Activated T-cell treated with anti-CD3 and anti-CD28 coated beads, Interleukin-2, amount 50 U/mL, for 72 hours (primary cell): ENCODE measurements around the gene GTF3C1. TPM values are rescaled to one million over a fixed set of nuclear protein-coding genes. Genes with fewer than 3 reads are reported as not detected.

Experiments used
- ATAC-seq, 2 donors: fragments of 150-1000 bp; cut with Tn5 transposase; replicated peaks in 1 of 2; 2 replicates each; pipeline ENCODE4 v1.10.0; 2021; ENCODE audit warnings: moderate library complexity in 2 of 2, mild to moderate bottlenecking in 1 of 2
- DNase-seq, 2 donors: peaks; one replicate each; pipeline ENCODE4 v3.0.0; 2021 to 2022; ENCODE audit warnings: mixed read lengths in 1 of 2
- H3K27ac Mint-ChIP-seq: one replicate; pipeline ENCODE4 v1.8.0; 2022; ENCODE audit warnings: mild to moderate bottlenecking, moderate library complexity, mixed read lengths
- H3K27me3 Mint-ChIP-seq: one replicate; pipeline ENCODE4 v1.8.0; 2022; ENCODE audit warnings: low read depth, mixed read lengths
- H3K36me3 Mint-ChIP-seq, 2 donors: one replicate each; pipeline ENCODE4 v1.8.0; 2022; ENCODE audit warnings: mixed read lengths in 2 of 2, mild to moderate bottlenecking in 1 of 2; ENCODE audit not compliant: insufficient read depth in 2 of 2
- H3K4me1 Mint-ChIP-seq: one replicate; pipeline ENCODE4 v1.8.0; 2022; ENCODE audit warnings: low read depth, mixed read lengths
- H3K4me3 Mint-ChIP-seq, 2 donors: one replicate each; pipeline ENCODE4 v1.8.0; 2022; ENCODE audit warnings: mild to moderate bottlenecking in 2 of 2, mixed read lengths in 2 of 2, moderate library complexity in 2 of 2
- H3K9me3 Mint-ChIP-seq, 2 donors: one replicate each; pipeline ENCODE4 v1.8.0; 2022; ENCODE audit warnings: mixed read lengths in 2 of 2
- total RNA-seq, 2 donors: library from RNA; stranded (reverse); gene quantifications; one replicate each; pipeline ENCODE4 v1.2.3, GENCODE V29; 2022

GTF3C1 gene
- total RNA-seq, 2 donors from 2014 or later, result 49.6 to 61.1 TPM

DNA sequence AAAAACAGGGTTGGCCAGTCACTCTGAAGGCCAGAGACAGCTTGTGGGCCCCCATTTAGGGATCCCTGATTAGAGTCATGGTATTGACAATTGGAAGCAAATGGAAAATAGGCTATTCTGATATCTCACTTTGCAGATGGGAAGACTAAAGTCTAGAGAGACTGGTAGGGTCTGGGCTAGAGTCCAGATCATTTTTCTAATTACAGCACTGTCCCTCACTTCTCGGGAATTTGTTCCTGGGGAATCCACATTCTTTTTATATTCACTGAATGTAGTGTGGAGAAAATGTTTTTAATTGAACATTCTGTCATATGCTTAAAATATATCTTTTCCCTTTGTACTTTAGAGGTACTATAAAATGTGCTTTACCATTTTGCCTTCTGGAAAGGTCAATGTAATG, 1.3 kb upstream of the GTF3C1 start:
- Mint-ChIP-seq H3K27me3 (no peaks in the 10 kb centered on the region), H3K4me1 (peaks cover 43% of the 10 kb centered on the region)

DNA sequence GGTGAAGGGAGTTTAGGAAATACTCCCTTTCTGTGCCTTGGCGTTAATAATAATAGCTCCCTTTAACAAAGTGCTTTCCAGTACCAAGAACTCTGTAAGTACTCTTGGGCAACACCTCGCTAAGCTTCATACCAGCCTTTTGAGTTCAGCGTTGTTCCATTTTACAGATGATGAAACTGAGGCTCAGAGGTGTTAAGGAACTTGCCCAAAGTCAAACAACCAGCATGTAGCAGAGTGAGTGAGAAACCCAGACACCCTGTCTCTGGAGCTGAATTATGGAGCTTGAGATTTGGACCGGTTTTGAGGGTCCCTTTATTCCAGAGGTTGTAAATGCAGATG, 838 bp upstream of the GTF3C1 start:
- DNase-seq, result no peak
- no peaks in the 10 kb centered on the region for H3K27me3 Mint-ChIP-seq
- ATAC-seq, result no peak
- H3K9me3 Mint-ChIP-seq, result no peaks in the 10 kb centered on the region
- peaks cover 0 to 7% of the 10 kb centered on the region in 2 donors for H3K36me3 Mint-ChIP-seq
- H3K4me3 Mint-ChIP-seq, result peak overlapping the region; percentile 96 to 99
- H3K27ac Mint-ChIP-seq, result peak overlapping the region; percentile 97
- H3K4me1 Mint-ChIP-seq, result peaks cover 43% of the 10 kb centered on the region

More for the DNA sequence above, 1.3 kb upstream of the GTF3C1 start:
- Mint-ChIP-seq H3K9me3 (no peaks in the 10 kb centered on the region), H3K36me3 (peaks cover 0 to 7% of the 10 kb centered on the region in 2 donors), H3K27ac (no peak overlapping the region), H3K4me3 (peak overlapping the region; percentile 96 to 99)
- DNase-seq (no peak), ATAC-seq (no peak)

DNA sequence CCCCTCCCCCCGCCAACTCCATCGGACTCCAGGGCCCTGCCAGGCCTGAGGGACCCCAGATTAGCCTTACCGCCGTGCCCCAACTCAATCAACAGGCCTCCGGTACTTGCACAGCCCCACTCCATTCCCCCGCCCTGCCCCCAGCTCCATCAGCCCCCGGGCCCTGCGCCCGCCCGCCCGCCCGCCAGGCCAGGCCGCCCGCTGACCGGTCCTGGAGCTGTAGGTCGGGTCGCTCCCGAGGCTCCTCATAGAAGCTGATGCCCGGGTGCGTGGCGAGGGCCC, 308 bp downstream of the GTF3C1 start:
- peaks cover 1 to 9% of the 10 kb centered on the region in 2 donors for H3K36me3 Mint-ChIP-seq
- H3K4me3 Mint-ChIP-seq, result peak overlapping the region; percentile 96 to 99
- ATAC-seq (peak; percentile 49 to 53), DNase-seq (no peak)
- H3K9me3 Mint-ChIP-seq, result no peaks in the 10 kb centered on the region
- no peaks in the 10 kb centered on the region for H3K27me3 Mint-ChIP-seq
- H3K4me1 Mint-ChIP-seq, result peaks cover 43% of the 10 kb centered on the region
- peak overlapping the region; percentile 97 for H3K27ac Mint-ChIP-seq

DNA sequence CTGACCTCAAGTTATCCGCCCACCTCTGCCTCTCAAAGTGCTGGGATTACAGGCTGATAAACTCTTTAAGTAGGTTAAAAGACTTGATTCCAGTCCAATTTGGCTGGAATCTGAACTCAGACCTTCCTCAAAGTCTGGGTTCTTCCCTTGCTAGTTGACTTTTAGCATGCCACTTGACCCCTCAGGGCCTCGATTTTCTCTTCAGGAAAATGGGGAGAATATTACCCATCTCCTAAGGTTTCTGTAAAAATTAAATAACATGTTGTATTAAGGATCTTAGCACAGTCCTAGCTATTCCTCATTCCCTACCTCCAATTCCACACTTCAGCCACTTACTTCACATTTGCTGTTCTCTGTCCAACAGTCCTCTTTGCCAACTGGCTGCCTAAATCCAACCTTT, 1.9 kb downstream of the GTF3C1 start:
- ATAC-seq, result no peak
- Mint-ChIP-seq H3K4me1 (peaks cover 53% of the 10 kb centered on the region), H3K36me3 (peaks cover 6 to 19% of the 10 kb centered on the region in 2 donors), H3K9me3 (no peaks in the 10 kb centered on the region), H3K27ac (no peak overlapping the region), H3K27me3 (no peaks in the 10 kb centered on the region), H3K4me3 (no peak overlapping the region)
- DNase-seq, result no peak

DNA sequence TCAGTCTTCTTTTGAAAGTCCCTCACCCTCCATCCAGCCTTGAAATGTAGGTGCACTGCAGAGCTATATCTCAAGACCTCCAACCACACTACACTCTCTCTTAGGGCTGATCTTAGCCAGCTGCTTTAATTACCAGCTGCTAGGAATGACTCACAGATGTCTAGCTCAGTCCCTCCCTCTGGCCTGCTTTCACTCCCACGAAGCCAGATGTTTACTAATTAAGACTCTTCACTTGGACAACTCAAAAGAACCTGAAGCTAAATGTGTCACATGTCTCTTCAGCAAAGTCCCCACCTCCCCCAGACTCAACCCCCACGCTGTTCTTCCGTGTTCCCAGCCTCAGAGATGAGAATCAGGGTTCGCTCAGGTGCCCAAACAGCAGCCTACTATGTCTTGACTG, 2.6 kb downstream of the GTF3C1 start:
- Mint-ChIP-seq H3K9me3 (no peaks in the 10 kb centered on the region), H3K4me3 (peak overlapping the region; percentile 4 to 15), H3K36me3 (peaks cover 8 to 22% of the 10 kb centered on the region in 2 donors), H3K27ac (no peak overlapping the region), H3K4me1 (peaks cover 53% of the 10 kb centered on the region), H3K27me3 (no peaks in the 10 kb centered on the region)
- DNase-seq (no peak), ATAC-seq (peak in 1 of 2 donors; percentile 9)

DNA sequence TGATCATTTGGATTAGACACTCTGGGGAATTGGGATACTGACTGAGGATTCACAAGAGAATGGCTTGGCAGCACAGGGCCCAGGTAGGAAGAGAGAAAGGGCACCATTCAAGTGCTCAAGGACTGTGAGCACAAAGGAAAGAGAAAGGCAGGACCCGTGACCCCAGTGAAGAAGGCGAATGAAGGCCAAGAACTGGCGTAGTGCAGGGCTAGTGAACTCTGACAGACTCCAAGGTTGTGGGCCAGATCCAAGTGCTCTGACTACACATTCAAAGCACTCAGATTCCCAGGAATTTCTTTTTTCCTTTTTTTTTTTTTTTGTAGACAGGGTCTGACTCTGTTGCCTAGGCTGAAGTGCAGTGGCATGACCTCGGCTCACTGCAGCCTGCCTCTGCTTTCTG, 5.0 kb downstream of the GTF3C1 start:
- no peak for ATAC-seq
- Mint-ChIP-seq H3K27ac (no peak overlapping the region), H3K27me3 (no peaks in the 10 kb centered on the region), H3K4me3 (no peak overlapping the region), H3K36me3 (peaks cover 13 to 34% of the 10 kb centered on the region in 2 donors), H3K9me3 (peaks cover 0 to 2% of the 10 kb centered on the region in 2 donors), H3K4me1 (peaks cover 39% of the 10 kb centered on the region)
- DNase-seq, result no peak

DNA sequence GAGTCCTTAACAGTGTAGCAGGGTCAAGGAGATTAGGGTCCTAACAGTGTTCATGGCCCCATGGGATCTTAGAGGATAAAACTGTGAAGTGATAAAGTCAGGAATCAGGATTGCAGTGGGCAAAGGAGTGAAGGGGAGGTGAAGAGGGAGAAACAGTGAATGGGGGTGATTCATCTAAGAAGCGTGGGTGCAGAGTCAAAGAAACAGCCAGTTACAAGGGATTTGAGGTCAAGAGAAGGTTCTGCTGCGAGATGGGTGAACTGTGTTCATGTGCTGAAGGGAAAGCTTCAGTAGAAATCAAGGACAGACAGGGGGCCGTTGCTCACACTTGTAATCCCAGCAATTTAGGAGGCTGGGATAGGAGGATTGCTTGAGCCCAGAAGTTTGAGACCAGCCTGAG, 5.9 kb downstream of the GTF3C1 start:
- no peaks in the 10 kb centered on the region for H3K27me3 Mint-ChIP-seq
- peaks cover 14 to 38% of the 10 kb centered on the region in 2 donors for H3K36me3 Mint-ChIP-seq
- DNase-seq, result no peak
- H3K27ac Mint-ChIP-seq, result no peak overlapping the region
- H3K4me1 Mint-ChIP-seq, result peaks cover 32% of the 10 kb centered on the region
- peaks cover 0 to 2% of the 10 kb centered on the region in 2 donors for H3K9me3 Mint-ChIP-seq
- ATAC-seq, result no peak
- no peak overlapping the region for H3K4me3 Mint-ChIP-seq

DNA sequence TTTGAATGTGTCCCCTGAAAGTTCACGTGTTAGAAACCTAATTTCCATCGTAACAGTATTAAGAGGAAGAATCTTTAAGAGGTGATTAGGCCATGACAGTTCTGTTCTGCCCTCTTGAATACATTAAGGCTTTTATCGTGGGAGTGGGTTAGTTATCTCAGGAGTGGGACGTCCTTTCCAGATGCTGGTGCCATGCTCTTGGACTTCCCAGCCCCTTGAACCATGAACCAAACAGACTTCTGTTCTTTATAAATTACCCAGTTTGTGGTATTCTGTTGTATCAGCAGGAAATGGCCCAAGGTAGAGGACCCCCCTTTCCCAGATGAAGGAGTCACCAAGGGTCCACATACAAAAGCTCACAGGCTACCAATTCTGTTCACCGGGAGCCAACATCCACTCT, 10.1 kb downstream of the GTF3C1 start:
- Mint-ChIP-seq H3K4me1 (peaks cover 10% of the 10 kb centered on the region), H3K27me3 (no peaks in the 10 kb centered on the region), H3K9me3 (peaks cover 0 to 2% of the 10 kb centered on the region in 2 donors), H3K4me3 (no peak overlapping the region), H3K27ac (no peak overlapping the region), H3K36me3 (peaks cover 14 to 42% of the 10 kb centered on the region in 2 donors)
- ATAC-seq (no peak), DNase-seq (no peak)

DNA sequence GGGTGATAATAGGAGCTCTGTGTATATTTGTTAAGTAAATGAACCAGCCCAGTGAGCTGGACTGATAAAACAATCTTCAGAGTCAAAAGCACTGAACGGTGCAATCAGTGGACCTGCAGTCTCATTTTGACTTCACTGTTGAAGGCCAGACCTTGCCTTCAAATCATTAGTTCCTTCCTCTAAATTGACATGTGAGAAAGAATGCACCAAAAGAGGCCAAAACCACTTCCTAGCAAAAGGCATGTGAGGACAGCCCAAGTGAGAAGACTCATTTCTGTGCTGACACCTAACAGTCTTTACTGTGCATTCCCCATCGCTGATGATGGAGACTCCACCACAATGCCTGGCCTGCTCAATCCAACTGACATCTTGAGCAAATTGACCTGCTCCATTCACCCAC, 10.6 kb downstream of the GTF3C1 start:
- Mint-ChIP-seq H3K36me3 (peaks cover 11 to 37% of the 10 kb centered on the region in 2 donors), H3K4me3 (no peak overlapping the region), H3K27me3 (no peaks in the 10 kb centered on the region), H3K9me3 (peaks cover 0 to 2% of the 10 kb centered on the region in 2 donors), H3K4me1 (peaks cover 6% of the 10 kb centered on the region), H3K27ac (peak overlapping the region; percentile 43)
- ATAC-seq (peak in 1 of 2 donors; percentile 47), DNase-seq (no peak)

DNA sequence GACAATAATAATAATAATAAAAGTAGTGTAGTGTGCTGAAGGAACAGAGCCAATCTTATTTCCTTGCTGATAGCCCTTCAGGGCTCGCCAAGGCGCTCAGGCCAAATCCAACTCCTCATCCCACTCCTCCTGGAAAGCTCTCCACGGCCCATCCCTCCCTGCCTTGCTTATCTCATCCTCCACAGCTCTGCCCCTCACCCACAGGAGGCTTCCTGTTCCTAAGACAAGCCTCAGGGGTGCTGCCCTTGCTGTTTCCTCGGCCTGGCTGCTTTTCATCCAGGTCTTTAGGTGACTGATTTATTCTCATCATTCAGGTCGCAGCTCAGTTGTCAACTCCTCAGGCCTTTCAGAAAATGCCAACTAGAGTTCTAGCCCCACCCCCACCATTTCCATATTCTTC, 11.2 kb downstream of the GTF3C1 start:
- peaks cover under 1% of the 10 kb centered on the region for H3K4me1 Mint-ChIP-seq
- H3K27ac Mint-ChIP-seq, result no peak overlapping the region
- ATAC-seq (no peak), DNase-seq (no peak)
- peaks cover 8 to 35% of the 10 kb centered on the region in 2 donors for H3K36me3 Mint-ChIP-seq
- no peaks in the 10 kb centered on the region for H3K27me3 Mint-ChIP-seq
- H3K9me3 Mint-ChIP-seq, result peaks cover 0 to 2% of the 10 kb centered on the region in 2 donors
- no peak overlapping the region for H3K4me3 Mint-ChIP-seq

DNA sequence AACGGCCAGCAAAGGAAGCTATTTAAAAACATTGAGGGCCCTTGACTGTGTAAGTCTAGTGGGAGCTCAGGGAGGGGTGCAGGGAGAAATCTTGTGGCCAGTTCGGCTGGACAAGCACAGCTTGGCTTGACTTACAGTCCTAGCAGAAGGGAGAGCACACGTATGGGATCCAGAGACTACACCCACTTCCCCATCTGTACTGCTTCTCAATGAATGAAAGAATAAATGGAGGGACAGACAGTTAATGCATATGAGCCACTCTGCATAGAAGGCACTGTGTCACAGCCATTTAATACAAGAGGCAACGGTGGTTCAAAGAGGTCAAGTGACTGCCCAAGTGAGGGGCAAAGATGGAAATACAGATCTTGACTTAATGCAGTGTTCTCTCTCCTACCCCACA, 15.5 kb downstream of the GTF3C1 start:
- ATAC-seq (no peak), DNase-seq (no peak)
- peaks cover 9% of the 10 kb centered on the region for H3K4me1 Mint-ChIP-seq
- H3K36me3 Mint-ChIP-seq, result peaks cover 0 to 29% of the 10 kb centered on the region in 2 donors
- H3K27me3 Mint-ChIP-seq, result no peaks in the 10 kb centered on the region
- no peak overlapping the region for H3K27ac Mint-ChIP-seq
- H3K9me3 Mint-ChIP-seq, result no peaks in the 10 kb centered on the region
- H3K4me3 Mint-ChIP-seq, result no peak overlapping the region

DNA sequence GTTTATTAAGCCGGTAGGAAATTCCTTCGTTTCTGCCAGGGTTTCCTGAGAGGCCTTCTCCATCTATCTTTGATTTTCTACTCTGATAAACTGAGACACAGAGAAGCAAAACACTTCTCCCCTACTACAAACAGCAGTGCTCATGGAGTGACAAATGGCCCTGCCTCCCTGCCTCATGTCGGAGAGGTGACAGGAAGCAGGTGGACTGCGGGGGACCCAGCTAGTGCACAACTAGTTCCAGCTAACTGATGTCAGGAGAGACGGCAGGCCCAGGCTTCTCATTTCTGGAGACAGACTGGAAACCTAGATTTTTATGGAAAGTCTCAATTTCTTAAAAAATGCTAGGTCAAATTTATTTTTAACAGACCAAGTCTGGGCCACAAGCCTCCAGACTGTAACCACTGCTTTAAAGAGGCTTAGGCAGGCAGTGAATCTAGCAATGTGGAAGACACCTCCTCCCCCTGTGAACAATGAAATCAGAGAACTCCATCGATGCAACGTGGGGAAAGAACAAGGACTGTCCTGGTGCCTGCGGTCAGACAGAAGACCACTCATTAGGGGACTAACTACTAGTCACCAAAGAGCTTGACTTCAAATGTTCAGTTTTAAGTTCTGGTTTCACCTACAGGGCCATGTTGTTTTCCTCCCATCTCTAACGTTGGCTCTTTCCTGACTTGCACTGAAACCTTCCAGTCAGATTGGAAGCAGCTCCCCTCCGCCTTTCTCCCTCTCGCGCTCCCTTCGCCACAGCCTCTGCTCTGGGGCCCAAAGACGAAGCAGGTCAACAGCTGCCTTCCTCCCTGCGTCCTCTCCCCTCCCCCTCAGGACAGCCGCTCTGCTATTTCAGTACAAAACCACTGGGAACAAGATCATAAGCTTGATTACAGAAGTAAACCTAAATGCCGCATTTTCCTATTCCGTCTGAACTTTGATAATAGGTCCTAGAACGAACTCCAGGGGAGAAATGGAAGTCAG, 17.6 kb downstream of the GTF3C1 start:
- Mint-ChIP-seq H3K4me1 (peaks cover 9% of the 10 kb centered on the region), H3K27ac (peak overlapping the region; percentile 11), H3K27me3 (no peaks in the 10 kb centered on the region), H3K36me3 (peaks cover 3 to 33% of the 10 kb centered on the region in 2 donors), H3K4me3 (no peak overlapping the region), H3K9me3 (no peaks in the 10 kb centered on the region)
- DNase-seq (no peak), ATAC-seq (no peak)

DNA sequence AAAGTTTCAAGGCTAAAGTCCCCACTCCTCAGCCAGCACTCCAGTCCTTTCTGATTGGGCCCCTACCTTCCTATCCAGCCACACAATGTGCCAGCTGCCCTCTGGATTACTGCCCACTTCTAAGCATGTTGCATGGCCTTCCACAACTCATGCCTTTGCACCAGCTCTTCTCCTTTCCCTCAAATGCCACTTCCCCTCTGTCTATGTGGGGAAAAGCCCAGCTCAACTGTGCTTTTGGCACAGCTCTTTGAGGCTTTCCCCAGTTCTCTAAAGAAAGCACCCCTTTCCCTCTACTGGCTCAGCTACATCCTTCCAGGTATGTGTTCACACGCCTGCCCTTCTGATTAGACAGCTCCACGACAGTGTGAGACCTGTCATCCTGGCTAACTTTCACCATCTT, 18.5 kb downstream of the GTF3C1 start:
- H3K4me1 Mint-ChIP-seq, result peaks cover 9% of the 10 kb centered on the region
- no peak overlapping the region for H3K4me3 Mint-ChIP-seq
- no peak for ATAC-seq
- H3K27ac Mint-ChIP-seq, result no peak overlapping the region
- DNase-seq, result no peak
- no peaks in the 10 kb centered on the region for H3K9me3 Mint-ChIP-seq
- H3K36me3 Mint-ChIP-seq, result peaks cover 7 to 32% of the 10 kb centered on the region in 2 donors
- no peaks in the 10 kb centered on the region for H3K27me3 Mint-ChIP-seq

DNA sequence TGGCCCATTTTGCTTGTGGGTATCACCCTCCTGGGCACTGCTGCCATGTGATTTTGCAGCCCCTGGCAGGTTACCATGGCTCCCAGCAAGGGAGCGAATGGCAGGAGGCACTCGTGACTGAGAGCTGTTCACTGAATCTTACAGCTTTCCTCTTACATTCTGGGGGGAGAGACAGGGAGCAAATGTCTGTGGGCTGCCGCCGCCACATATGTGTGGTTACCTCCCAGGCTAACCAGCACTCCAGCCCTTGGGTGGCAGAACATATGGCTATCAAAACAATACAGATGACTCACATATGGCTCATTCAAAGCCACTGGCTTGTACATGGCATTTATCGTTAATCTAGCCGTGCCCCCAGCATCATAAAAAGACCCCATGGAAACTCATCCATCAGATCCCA, 19.8 kb downstream of the GTF3C1 start:
- no peak overlapping the region for H3K4me3 Mint-ChIP-seq
- no peak overlapping the region for H3K27ac Mint-ChIP-seq
- no peak for ATAC-seq
- peaks cover 9% of the 10 kb centered on the region for H3K4me1 Mint-ChIP-seq
- DNase-seq, result no peak
- no peaks in the 10 kb centered on the region for H3K9me3 Mint-ChIP-seq
- H3K27me3 Mint-ChIP-seq, result no peaks in the 10 kb centered on the region
- peaks cover 7 to 29% of the 10 kb centered on the region in 2 donors for H3K36me3 Mint-ChIP-seq
